GM12891 (cell line): ENCODE data around the gene LEFTY1.

Experiments
- POLR2A ChIP-seq: IDR thresholded peaks from 2 replicates; pipeline ENCODE4 v1.6.1; 2011; ENCODE audit warnings: low read depth, low read length, control low read depth
- POLR2AphosphoS5 ChIP-seq: IDR thresholded peaks from 2 replicates; pipeline ENCODE4 v1.6.1; 2011; ENCODE audit warnings: low read depth, low read length, control low read depth
- POU2F2 ChIP-seq: IDR thresholded peaks from 2 replicates; pipeline ENCODE4 v1.6.1; 2011; ENCODE audit warnings: low read depth, mild to moderate bottlenecking, control low read depth, low read length, moderate library complexity
- TAF1 ChIP-seq: IDR thresholded peaks from 2 replicates; pipeline ENCODE4 v1.6.1; 2011; ENCODE audit warnings: low read depth, low read length, control low read depth

- TF ChIP-seq POLR2A, result no peak
- no peak for TF ChIP-seq POU2F2
- no peak for TF ChIP-seq POLR2AphosphoS5
- no peak for TF ChIP-seq TAF1
These were observed 22.5 kb upstream of the LEFTY1 start for GRCh38 chr1:225911191-225912130.
